SH-SY5Y (cell line): ENCODE results near the gene GRWD1.

ENCODE experiments used
- GATA2 ChIP-seq: IDR thresholded peaks from 2 replicates; pipeline ENCODE4 v1.6.1; 2011; ENCODE audit warnings: mild to moderate bottlenecking, low read depth, low read length
- GATA3 ChIP-seq: IDR thresholded peaks from 2 replicates; pipeline ENCODE4 v1.6.1; 2011; ENCODE audit warnings: low read depth, mild to moderate bottlenecking, low read length, moderate library complexity

The GRWD1 gene

DNA sequence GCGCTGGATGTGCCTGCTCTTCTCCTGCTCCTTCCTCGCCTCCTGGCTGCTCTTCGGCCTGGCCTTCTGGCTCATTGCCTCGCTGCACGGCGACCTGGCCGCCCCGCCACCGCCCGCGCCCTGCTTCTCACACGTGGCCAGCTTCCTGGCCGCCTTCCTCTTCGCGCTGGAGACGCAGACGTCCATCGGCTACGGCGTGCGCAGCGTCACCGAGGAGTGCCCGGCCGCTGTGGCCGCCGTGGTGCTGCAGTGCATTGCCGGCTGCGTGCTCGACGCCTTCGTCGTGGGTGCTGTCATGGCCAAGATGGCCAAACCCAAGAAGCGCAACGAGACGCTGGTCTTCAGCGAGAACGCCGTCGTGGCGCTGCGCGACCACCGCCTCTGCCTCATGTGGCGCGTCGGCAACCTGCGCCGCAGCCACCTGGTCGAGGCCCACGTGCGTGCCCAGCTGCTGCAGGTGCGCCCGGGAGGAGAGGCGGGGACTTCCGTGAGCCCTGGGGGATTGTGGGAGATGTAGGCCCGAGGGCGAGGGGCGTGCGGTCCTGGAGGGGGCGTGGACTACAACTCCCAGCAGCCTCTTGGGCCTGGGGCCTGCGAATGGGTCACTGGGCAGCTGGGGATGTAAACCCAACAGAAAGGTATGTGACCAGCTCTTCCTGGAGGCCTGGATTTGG, 16.3 kb downstream of the GRWD1 start:
- no peak for TF ChIP-seq GATA2
- no peak for TF ChIP-seq GATA3

- TF ChIP-seq GATA2 = no peak
- TF ChIP-seq GATA3 = no peak
Observed at GRCh38 chr19:48465215-48465614, 19.4 kb downstream of the GRWD1 start.

DNA sequence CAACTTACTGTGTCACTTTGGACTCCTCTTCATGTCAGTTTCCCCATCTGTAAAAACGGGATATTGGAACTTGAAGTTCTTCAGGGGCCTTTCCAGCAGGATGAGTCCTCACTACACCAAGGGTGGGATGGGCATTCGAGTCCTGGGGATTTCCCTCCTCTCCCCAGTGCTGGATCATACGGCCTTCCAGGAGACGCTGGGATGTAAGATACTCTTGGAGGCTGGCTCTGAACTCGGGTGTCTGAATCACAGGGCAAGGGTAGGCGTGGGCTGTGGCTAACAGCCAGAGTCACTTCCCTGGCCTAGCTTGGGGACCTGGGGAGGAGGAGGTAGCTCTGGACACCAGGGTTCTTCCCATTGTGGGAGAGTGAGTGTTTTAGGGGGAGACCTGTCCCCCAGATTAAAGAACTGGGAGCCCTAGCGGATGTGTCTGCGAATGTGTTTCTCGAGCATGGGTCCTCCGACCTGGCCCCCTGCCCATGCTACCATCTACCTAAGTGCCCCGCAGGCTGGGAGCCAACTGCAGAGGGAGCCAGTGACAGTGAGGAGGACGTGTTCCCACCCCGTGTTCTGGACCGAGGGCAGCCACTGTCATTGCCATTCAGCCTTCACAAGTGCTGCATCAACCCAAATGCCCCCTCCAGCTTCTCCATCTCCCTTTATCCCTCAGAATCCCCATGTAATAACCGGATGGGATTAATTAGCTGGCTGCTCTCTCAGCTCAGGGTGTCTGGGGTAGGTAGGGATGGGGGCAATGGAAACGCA, 21.0 kb downstream of the GRWD1 start:
- TF ChIP-seq GATA2 = no peak
- TF ChIP-seq GATA3 = no peak

GRCh38 chr19:48468772-48469288, 23.0 kb downstream of the GRWD1 start:
- no peak for TF ChIP-seq GATA2
- TF ChIP-seq GATA3 = no peak

DNA sequence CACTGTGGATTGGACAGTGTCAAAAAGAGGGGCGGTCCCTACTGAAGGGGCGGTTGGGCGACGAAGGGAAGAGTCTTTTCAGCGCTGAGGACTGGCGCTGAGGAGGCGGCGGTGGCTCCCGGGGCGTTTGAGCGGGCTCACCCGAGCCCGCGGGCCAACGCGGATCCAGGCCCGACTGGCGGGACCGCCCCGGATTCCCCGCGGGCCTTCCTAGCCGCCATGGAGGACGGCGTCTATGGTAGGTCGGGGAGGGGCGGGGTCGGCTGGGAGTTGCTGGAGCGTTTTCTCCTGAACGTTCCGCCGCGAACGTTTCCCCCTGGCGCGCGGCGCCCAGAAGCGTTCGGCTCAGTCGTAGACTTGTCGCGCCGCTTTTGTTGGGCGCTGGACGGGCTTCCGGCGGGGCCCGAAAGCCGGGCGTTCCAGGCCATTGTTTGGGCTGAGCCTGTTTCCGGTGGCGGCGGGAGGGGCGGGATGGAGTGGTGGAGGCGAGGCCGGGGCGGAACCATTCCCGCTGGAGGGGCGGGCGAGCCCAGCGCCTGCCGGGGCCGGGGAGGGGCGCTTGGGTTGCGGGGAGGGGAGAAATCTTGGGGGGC, 23.6 kb downstream of the GRWD1 start, which contains the start of gene CYTH2:
TSS of gene CYTH2 (plus strand) at position 81 of the 593 bp plus-strand sequence. CDS start at position 220, 139 bp downstream.
- no peak for TF ChIP-seq GATA3
- TF ChIP-seq GATA2 = no peak

GRCh38 chr19:48469934-48470680, 24.3 kb downstream of the GRWD1 start:
- TF ChIP-seq GATA2 = no peak
- TF ChIP-seq GATA3 = no peak

- TF ChIP-seq GATA2 (no peak), GATA3 (no peak)
Observed at GRCh38 chr19:48470856-48471255, 25.1 kb downstream of the GRWD1 start.

DNA sequence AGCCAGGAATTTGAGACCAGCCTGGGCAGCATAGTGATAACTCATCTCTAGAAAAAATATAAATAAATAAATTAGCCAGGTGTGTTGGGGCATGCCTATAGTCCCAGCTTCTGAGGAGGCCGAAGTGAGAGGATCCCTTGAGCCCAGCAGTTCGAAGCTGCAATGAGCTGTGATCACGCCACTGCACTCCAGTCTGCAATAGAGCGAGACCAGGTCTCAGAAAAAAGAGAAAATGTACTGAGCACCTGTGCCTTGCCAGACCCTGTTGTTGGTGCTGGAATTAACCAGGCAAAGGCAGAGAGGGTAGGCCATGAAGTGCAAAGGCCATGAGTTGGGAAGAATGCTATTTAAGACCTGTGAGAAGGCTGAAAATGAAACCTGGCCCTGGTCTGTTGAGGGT, 26.1 kb downstream of the GRWD1 start:
- TF ChIP-seq GATA2 (no peak), GATA3 (no peak)

DNA sequence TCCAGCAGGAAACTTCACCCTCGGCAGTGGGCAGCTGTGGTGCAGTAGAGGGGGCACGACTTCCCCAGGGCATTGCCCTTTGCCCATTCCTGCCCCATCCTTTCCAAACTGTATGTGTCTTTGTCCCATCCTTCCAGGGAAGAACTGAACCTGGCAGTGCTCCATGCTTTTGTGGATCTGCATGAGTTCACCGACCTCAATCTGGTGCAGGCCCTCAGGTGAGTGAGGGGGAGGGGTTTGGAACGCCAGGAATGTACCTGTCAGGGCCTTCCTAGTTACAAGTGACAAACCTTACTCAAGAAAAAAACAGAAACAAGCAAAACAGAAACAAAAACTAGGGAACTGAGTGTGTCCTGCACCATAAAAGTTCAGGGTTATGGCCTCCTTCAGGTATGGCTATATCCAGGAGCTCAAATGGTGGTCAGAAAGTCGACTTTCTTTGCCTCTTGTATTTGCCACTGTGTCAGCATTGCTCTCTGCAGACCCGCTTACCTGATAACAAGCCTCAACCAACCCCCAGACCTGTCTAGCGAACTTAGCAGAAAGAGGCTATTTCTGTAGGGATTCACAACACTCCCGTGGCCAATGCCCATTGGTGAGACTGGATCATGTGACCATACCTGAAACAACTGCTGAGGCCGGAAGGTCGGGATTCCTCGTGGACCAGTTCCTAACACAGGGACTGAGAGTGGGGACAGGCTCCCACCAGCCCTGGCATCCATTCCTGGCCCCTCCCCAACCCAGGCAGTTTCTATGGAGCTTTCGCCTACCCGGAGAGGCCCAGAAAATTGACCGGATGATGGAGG, 27.6 kb downstream of the GRWD1 start:
- TF ChIP-seq GATA2 (no peak), GATA3 (no peak)

GRCh38 chr19:48474084-48474592, 28.4 kb downstream of the GRWD1 start:
- TF ChIP-seq GATA3 = no peak
- TF ChIP-seq GATA2 = no peak

DNA sequence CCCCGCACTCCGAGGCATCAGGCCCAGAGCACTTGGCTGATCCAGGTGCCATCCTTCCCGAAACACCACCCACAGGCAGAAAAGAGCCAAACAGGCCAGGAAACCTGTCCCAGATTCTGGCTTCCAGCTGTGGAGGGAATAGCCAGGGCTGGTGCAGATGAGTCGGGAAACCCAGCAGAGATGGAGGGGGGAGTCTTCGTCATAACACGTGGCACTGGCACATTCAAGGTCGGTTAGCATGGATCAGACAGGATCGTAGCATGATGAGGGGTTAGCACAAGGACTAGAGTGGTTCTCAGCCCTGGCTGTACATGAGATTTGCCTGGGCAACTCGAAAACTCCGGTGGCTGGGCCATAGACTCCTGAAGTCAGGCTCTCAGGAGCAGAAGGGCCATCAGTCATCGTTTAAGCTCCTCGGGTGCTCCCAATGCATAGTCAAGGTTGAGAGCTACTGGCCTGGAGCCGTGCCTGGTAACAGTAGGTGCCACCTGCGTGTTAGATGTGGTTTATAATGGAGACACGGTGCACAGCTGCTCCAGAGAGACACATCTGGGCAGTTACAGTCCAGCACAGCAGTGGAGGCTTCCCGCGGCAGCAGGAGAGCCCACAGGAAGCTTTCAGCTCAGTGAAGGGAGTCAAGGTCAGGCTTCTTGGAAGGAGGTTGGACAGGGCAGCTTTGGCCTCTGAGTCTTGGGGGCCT, 29.7 kb downstream of the GRWD1 start:
- no peak for TF ChIP-seq GATA2
- TF ChIP-seq GATA3 = no peak

GRCh38 chr19:48476176-48476575, 30.4 kb downstream of the GRWD1 start:
- no peak for TF ChIP-seq GATA2
- no peak for TF ChIP-seq GATA3

DNA sequence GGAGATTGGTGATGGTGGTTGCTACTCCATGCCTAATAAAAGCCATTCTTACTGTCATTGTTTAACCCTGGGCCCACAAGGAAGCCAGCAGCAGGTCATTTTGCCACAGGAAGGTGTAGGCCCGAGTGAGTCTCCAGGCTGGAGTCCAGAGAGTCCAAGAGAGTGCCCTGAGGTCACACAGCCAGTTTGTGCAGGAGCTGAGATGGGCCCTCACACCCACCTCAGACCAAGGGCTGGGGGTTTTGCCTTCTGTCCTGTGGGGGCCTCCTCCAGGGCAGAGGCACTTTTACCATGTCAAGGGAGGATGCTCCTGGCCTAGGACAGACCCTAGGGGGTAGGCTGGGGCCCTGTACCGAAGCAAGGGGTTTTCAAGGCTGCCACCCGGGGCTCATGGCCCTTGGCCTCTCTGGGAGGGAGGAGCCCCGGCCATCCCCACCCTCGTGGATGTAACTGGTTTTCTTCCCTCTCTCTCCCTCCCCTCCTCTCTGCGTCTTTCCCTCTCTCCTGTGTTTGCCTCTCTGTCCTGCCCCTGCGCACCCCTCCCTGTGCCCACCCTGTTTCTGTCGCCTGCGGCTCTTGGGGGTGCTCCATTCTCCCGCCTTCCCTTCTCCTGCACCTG, 31.4 kb downstream of the GRWD1 start:
- TF ChIP-seq GATA3 (no peak), GATA2 (no peak)
